ENCODE measurements around the gene SRSF3.
"Not testable (repeated sequence)": the region's sequence is repeated elsewhere in the genome, so short reads cannot be mapped to it uniquely, and the experiment has no call there.

The SRSF3 gene

GRCh38 chr6:36559011-36559793, 35.0 kb upstream of the SRSF3 start:
- Histone ChIP-seq H3K9me3 (ENCODE audit: control insufficient read depth in 5 of 5, low read length in 5 of 5) (no peaks in the 10 kb centered on the region), H3K27ac (ENCODE audit: low read depth, low read length) (no peak overlapping the region), H3K36me3 (ENCODE audit: control insufficient read depth in 5 of 5, insufficient read depth in 5 of 5, low read length in 5 of 5) (no peaks in the 10 kb centered on the region), H3K4me1 (ENCODE audit: control insufficient read depth in 5 of 5, insufficient read depth in 5 of 5, low read length in 5 of 5) (peaks cover 0 to 13% (median 8%) of the 10 kb centered on the region in 5 donors), H3K9ac (ENCODE audit: low read length in 5 of 5) (peak overlapping the region in 2 of 5 donors; percentile 8 to 24), H3K4me3 (ENCODE audit: low read depth in 1 of 5, low read length in 5 of 5) (no peak overlapping the region), H3K27me3 (ENCODE audit: control insufficient read depth in 5 of 5, insufficient read depth in 4 of 5, low read length in 5 of 5) (no peaks in the 10 kb centered on the region)

GRCh38 chr6:36560822-36561221, 33.3 kb upstream of the SRSF3 start:
- Histone ChIP-seq H3K4me1 (ENCODE audit: control insufficient read depth in 5 of 5, insufficient read depth in 5 of 5, low read length in 5 of 5) (peaks cover 0 to 12% (median 8%) of the 10 kb centered on the region in 5 donors), H3K9me3 (ENCODE audit: control insufficient read depth in 5 of 5, low read length in 5 of 5) (no peaks in the 10 kb centered on the region), H3K27ac (ENCODE audit: low read depth, low read length) (no peak overlapping the region), H3K36me3 (ENCODE audit: control insufficient read depth in 5 of 5, insufficient read depth in 5 of 5, low read length in 5 of 5) (no peaks in the 10 kb centered on the region), H3K4me3 (ENCODE audit: low read depth in 1 of 5, low read length in 5 of 5) (no peak overlapping the region), H3K27me3 (ENCODE audit: control insufficient read depth in 5 of 5, insufficient read depth in 4 of 5, low read length in 5 of 5) (no peaks in the 10 kb centered on the region), H3K9ac (ENCODE audit: low read length in 5 of 5) (no peak overlapping the region)

GRCh38 chr6:36563237-36563927, 30.8 kb upstream of the SRSF3 start:
- H3K4me3 ChIP-seq (ENCODE audit: low read depth in 1 of 5, low read length in 5 of 5), result no peak overlapping the region
- peaks cover 0 to 10% (median 8%) of the 10 kb centered on the region in 5 donors for H3K4me1 ChIP-seq (ENCODE audit: control insufficient read depth in 5 of 5, insufficient read depth in 5 of 5, low read length in 5 of 5)
- no peak overlapping the region for H3K27ac ChIP-seq (ENCODE audit: low read depth, low read length)
- no peak overlapping the region for H3K9ac ChIP-seq (ENCODE audit: low read length in 5 of 5)
- H3K27me3 ChIP-seq (ENCODE audit: control insufficient read depth in 5 of 5, insufficient read depth in 4 of 5, low read length in 5 of 5), result no peaks in the 10 kb centered on the region
- H3K36me3 ChIP-seq (ENCODE audit: control insufficient read depth in 5 of 5, insufficient read depth in 5 of 5, low read length in 5 of 5), result no peaks in the 10 kb centered on the region
- H3K9me3 ChIP-seq (ENCODE audit: control insufficient read depth in 5 of 5, low read length in 5 of 5), result no peaks in the 10 kb centered on the region

- Histone ChIP-seq H3K9me3 (ENCODE audit: control insufficient read depth in 5 of 5, low read length in 5 of 5) (no peaks in the 10 kb centered on the region), H3K9ac (ENCODE audit: low read length in 5 of 5) (no peak overlapping the region), H3K4me3 (ENCODE audit: low read depth in 1 of 5, low read length in 5 of 5) (no peak overlapping the region), H3K27me3 (ENCODE audit: control insufficient read depth in 5 of 5, insufficient read depth in 4 of 5, low read length in 5 of 5) (no peaks in the 10 kb centered on the region), H3K27ac (ENCODE audit: low read depth, low read length) (no peak overlapping the region), H3K4me1 (ENCODE audit: control insufficient read depth in 5 of 5, insufficient read depth in 5 of 5, low read length in 5 of 5) (peaks cover 0 to 8% (median 6%) of the 10 kb centered on the region in 5 donors), H3K36me3 (ENCODE audit: control insufficient read depth in 5 of 5, insufficient read depth in 5 of 5, low read length in 5 of 5) (no peaks in the 10 kb centered on the region)
Measured at GRCh38 chr6:36563928-36564284, 30.3 kb upstream of the SRSF3 start.

- no peak overlapping the region for H3K9ac ChIP-seq (ENCODE audit: low read length in 5 of 5)
- H3K4me3 ChIP-seq (ENCODE audit: low read depth in 1 of 5, low read length in 5 of 5), result no peak overlapping the region
- H3K4me1 ChIP-seq (ENCODE audit: control insufficient read depth in 5 of 5, insufficient read depth in 5 of 5, low read length in 5 of 5), result no peaks in the 10 kb centered on the region
- H3K27ac ChIP-seq (ENCODE audit: low read depth, low read length), result no peak overlapping the region
- no peaks in the 10 kb centered on the region for H3K27me3 ChIP-seq (ENCODE audit: control insufficient read depth in 5 of 5, insufficient read depth in 4 of 5, low read length in 5 of 5)
- no peaks in the 10 kb centered on the region for H3K9me3 ChIP-seq (ENCODE audit: control insufficient read depth in 5 of 5, low read length in 5 of 5)
- H3K36me3 ChIP-seq (ENCODE audit: control insufficient read depth in 5 of 5, insufficient read depth in 5 of 5, low read length in 5 of 5), result no peaks in the 10 kb centered on the region
Measured at GRCh38 chr6:36566418-36566905, 27.7 kb upstream of the SRSF3 start.

GRCh38 chr6:36570264-36570663, 23.9 kb upstream of the SRSF3 start:
- no peaks in the 10 kb centered on the region for H3K27me3 ChIP-seq (ENCODE audit: control insufficient read depth in 5 of 5, insufficient read depth in 4 of 5, low read length in 5 of 5)
- H3K4me3 ChIP-seq (ENCODE audit: low read depth in 1 of 5, low read length in 5 of 5), result no peak overlapping the region
- no peaks in the 10 kb centered on the region for H3K9me3 ChIP-seq (ENCODE audit: control insufficient read depth in 5 of 5, low read length in 5 of 5)
- H3K9ac ChIP-seq (ENCODE audit: low read length in 5 of 5), result no peak overlapping the region
- no peaks in the 10 kb centered on the region for H3K4me1 ChIP-seq (ENCODE audit: control insufficient read depth in 5 of 5, insufficient read depth in 5 of 5, low read length in 5 of 5)
- H3K36me3 ChIP-seq (ENCODE audit: control insufficient read depth in 5 of 5, insufficient read depth in 5 of 5, low read length in 5 of 5), result no peaks in the 10 kb centered on the region
- H3K27ac ChIP-seq (ENCODE audit: low read depth, low read length), result no peak overlapping the region

- H3K27ac ChIP-seq (ENCODE audit: low read depth, low read length), result no peak overlapping the region
- no peaks in the 10 kb centered on the region for H3K27me3 ChIP-seq (ENCODE audit: control insufficient read depth in 5 of 5, insufficient read depth in 4 of 5, low read length in 5 of 5)
- no peaks in the 10 kb centered on the region for H3K9me3 ChIP-seq (ENCODE audit: control insufficient read depth in 5 of 5, low read length in 5 of 5)
- no peak overlapping the region for H3K9ac ChIP-seq (ENCODE audit: low read length in 5 of 5)
- no peaks in the 10 kb centered on the region for H3K36me3 ChIP-seq (ENCODE audit: control insufficient read depth in 5 of 5, insufficient read depth in 5 of 5, low read length in 5 of 5)
- H3K4me3 ChIP-seq (ENCODE audit: low read depth in 1 of 5, low read length in 5 of 5), result no peak overlapping the region
- no peaks in the 10 kb centered on the region for H3K4me1 ChIP-seq (ENCODE audit: control insufficient read depth in 5 of 5, insufficient read depth in 5 of 5, low read length in 5 of 5)
Measured at GRCh38 chr6:36571122-36572043, 22.8 kb upstream of the SRSF3 start.

DNA sequence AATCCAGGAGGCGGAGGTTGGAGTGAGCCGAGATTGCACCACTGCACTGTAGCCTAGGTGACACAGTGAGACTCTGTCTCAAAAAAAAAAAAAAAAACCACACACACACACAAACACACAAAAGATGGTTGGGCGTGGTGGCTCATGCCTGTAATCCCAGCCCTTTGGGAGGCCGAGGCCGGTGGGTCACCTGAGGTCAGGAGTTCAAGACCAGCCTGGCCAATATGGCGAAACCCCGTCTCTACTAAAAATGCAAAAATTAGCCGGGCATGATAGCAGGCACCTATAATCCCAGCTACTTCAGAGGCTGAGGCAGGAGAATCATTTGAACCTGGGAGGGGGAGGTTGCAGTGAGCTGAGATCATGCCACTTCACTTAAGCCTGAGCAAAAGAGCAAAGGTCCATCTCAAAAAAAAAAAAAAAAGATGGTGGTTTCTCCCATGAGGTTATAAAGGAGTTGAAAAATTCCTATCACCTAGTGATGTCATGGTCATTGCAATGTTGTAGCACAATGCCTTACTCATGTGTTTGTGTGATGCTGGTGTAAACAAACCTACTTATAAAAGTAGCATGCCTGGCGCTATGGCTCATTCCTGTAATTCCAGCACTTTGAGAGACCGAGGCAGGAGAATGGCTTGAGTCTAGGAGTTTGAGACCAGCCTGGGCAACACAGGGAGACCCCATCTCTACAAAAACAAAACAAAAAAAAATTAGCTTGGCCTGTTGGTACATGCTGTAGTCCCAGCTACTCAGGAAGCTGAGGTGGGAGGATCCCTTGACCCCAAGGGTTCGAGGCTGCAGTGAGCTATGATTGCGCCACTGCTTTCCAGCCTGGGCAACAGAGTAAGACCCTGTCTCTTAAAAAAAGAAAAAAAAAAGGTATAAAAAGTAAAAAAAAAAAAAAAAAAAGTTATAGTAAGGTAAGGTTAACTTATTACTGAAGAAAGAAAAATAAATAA, 21.5 kb upstream of the SRSF3 start:
- not testable (repeated sequence) for H3K27me3 ChIP-seq (ENCODE audit: control insufficient read depth in 5 of 5, insufficient read depth in 4 of 5, low read length in 5 of 5); H3K36me3 ChIP-seq (ENCODE audit: control insufficient read depth in 5 of 5, insufficient read depth in 5 of 5, low read length in 5 of 5); H3K4me3 ChIP-seq (ENCODE audit: low read depth in 1 of 5, low read length in 5 of 5); H3K27ac ChIP-seq (ENCODE audit: low read depth, low read length); H3K9me3 ChIP-seq (ENCODE audit: control insufficient read depth in 5 of 5, low read length in 5 of 5); H3K9ac ChIP-seq (ENCODE audit: low read length in 5 of 5); H3K4me1 ChIP-seq (ENCODE audit: control insufficient read depth in 5 of 5, insufficient read depth in 5 of 5, low read length in 5 of 5)

DNA sequence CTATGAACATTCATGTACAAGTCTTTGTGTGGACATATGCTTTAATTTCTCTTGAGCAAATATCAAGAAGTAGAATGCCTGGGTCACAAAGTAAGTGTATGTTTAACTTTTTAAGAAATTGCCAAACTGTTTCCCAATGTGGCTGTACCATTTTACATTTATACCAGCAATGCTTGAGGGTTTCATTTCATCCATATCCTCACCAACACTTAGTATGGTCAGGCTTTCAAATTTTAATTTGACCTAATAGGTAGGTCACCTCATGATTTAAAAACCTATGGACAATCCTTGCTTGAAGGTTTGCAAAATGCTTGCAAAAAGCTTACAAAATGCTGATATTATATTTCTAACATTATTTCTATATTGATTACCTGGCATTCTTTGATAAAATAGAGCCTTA, 19.5 kb upstream of the SRSF3 start:
- Histone ChIP-seq H3K27me3 (ENCODE audit: control insufficient read depth in 5 of 5, insufficient read depth in 4 of 5, low read length in 5 of 5) (no peaks in the 10 kb centered on the region), H3K4me1 (ENCODE audit: control insufficient read depth in 5 of 5, insufficient read depth in 5 of 5, low read length in 5 of 5) (peaks cover 0 to 14% (median 6%) of the 10 kb centered on the region in 5 donors), H3K4me3 (ENCODE audit: low read depth in 1 of 5, low read length in 5 of 5) (no peak overlapping the region), H3K9ac (ENCODE audit: low read length in 5 of 5) (no peak overlapping the region), H3K9me3 (ENCODE audit: control insufficient read depth in 5 of 5, low read length in 5 of 5) (no peaks in the 10 kb centered on the region), H3K36me3 (ENCODE audit: control insufficient read depth in 5 of 5, insufficient read depth in 5 of 5, low read length in 5 of 5) (no peaks in the 10 kb centered on the region), H3K27ac (ENCODE audit: low read depth, low read length) (no peak overlapping the region)
